NCI-H1105 treated with DMSO at 0.1 percent for 48 hours (cell line): ENCODE results near the gene ATP1B1.

Source experiments
- DNase-seq: peaks from one replicate; lab custom pipeline; 2025; lab: John Stamatoyannopoulos, UW

ATP1B1 gene

DNA sequence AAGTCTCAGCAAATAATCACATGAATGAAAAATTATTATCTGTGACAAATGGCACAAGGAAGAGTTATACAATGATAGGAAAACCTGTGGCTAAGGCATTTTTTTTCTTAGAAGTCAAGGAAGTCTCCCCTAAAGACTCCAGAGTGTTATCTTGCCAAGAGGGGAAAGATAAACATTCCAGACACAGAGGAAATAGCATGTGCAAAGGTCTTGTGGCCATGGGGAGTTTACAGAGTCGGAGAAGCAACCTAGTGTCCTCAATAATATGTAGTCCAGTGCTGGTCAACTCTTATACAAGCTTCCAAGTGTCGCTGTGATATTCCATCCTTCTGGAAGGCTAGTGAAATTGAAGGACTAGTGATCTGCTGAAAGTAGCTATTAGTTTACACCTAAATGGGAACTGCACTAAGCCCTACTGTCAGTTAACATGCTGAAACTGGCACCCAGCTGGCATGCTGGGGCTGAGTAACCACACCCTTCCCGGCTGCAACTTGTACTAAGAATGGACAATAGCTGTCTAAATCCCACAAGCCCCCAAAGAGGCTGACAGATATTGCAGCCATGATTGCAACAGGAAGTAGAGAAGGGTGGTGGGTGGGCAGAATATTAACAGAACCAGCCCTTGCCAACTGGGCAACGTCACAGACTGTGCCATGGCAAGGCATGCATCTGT, 11.5 kb upstream of the ATP1B1 start:
- DNase-seq, result no peak

DNA sequence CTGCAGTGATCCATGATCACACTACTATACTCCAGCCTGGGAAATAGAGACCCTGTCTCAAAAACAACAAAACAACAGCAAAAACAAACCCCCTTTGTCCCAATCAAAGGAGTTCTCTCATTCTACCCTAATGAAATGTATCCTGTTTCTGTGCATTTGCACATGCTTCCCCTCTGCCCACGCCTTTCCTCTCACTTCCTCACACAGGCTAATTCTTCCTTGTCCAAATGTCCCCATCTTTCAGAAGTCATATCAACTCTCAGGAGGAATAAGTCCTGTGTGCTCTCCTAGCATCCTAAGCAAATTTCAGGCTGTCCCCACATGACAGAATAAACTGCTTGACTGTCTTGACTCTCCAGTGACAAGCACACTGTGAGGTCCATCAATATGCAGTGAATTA, 8.1 kb upstream of the ATP1B1 start:
- no peak for DNase-seq

DNA sequence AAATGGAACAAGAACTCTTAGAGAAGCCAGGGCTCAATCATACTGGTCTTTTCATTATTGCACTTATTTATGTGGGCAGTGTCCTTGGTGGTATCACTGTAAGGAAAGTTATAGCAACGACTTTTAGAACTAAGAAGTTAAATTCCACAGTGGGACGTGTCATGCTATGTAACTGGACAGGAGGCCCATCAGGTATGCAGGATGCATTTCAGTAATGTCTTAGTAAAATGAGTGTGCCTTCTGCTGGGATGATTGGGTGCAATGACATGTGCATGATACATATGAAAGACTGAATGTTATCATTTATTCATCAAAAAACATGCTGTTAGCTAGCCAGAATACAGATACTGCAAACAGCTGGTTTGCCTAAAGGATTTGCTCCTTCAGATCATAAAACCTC, 6.9 kb upstream of the ATP1B1 start:
- DNase-seq, result no peak

DNA sequence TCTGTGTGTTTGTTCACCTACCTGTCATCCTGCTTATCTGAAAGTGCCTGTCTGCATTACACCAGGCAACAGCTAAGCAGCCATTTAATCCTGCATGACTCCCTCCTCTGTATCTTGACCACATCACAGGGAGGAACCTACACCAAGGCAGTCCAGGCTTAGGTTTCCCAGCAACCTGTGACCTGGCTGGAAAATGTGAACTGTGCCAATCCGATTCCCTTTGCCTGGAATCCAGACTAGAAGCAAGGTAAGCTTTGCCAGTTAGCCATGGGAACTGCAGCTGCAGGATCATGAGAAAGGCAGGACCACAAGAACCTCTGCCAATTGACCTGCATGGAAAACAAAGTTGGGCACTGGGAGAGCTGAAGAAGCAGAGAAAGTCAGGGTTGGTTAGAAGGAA, 6.3 kb upstream of the ATP1B1 start:
- DNase-seq, result no peak

DNA sequence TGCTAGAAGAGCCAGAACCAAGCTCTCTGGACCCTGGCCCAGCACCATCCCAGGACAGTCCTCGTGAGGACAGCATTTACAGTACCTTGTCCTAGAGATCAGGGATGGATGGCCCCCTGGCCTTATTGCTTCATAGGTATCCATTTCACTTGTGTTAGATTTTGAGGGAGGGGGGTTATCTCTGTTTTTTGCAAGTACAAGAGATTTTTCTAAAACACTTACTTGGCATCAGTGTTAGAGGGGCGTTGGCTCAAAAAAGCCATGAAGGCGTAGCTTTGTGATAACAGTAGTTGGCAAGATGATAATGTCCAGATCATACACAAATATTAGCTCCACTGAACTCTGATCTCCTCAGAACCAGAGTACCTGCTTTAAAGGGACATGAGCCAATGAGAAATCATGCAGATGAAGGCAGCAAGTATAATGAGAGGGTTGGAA, 5.8 kb upstream of the ATP1B1 start:
- no peak for DNase-seq

DNA sequence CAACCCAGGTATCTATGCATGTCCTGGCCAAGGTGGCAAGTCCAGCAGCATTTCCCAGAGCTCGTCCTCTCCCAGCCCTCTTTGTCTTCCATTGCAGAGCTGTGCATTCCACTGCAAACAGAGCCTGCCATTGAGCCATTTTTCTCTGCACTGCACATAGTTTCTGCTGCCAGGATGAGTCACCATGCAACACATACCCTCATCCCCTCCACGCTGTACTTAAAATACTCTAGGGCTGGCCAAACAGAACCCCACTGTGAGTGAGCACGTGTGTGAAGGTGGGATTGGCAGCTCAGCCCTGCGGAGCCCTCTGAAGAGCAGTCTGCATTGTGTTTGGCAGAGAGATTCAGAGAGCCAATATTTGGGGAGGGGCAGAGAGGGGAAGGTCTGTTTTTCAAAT, 3.9 kb upstream of the ATP1B1 start:
- no peak for DNase-seq

DNA sequence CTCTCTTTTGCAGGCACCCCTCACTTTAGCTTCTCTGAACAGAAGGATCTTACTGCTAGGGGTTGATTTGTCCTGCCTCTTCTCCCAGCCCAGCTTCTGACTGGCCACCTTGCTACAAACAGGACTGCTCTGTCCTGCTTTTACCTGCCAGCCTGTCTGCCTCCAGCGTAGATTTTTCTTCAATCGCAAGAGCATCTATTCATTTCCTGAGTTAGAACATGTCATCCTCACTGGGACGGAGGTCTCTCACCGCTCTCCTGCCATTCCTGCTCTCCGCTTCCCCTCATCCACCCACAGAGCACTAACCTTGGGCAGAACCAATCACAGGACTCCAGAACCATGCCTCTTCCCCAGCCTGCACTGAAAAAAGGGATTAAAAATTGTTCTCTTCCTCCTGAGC, 3.5 kb upstream of the ATP1B1 start:
- DNase-seq, result no peak

DNA sequence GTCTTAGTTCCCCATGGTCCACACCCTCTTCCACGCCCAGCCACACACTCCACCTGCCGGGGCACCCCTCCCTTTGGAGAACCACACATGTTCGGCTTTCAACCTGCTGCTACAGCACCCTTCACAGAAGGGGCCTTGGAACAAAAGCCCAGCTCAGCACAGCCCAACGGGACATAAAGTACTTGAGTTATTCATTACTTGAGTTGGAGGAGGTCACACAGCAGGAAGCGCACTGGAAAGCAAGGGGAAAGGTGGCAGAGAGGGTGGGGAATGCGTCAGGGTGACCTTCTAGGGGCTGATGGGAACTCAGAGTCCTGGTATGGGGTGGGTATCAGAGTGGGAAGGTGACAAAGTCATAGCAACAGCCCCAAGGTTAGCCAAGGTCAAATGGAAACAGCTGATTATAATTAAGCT, 3.0 kb upstream of the ATP1B1 start:
- no peak for DNase-seq

DNA sequence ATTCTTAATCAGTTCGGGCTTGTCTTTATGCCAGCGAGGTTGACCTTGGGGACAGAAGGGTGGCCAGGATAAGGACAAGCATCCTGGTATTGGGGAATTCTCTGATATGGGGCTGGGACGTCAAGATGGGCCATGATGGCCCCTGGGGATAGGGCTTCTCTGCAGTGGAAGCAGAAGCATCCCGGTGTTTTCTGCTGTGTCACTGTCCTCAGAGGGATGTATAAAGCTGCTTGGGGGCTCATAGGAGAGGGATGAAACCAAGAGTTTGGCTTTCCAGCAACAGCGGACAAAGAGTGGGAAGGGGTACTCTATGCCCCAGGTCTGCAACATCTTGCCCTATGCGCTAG, 1.4 kb upstream of the ATP1B1 start:
- DNase-seq, result no peak

DNA sequence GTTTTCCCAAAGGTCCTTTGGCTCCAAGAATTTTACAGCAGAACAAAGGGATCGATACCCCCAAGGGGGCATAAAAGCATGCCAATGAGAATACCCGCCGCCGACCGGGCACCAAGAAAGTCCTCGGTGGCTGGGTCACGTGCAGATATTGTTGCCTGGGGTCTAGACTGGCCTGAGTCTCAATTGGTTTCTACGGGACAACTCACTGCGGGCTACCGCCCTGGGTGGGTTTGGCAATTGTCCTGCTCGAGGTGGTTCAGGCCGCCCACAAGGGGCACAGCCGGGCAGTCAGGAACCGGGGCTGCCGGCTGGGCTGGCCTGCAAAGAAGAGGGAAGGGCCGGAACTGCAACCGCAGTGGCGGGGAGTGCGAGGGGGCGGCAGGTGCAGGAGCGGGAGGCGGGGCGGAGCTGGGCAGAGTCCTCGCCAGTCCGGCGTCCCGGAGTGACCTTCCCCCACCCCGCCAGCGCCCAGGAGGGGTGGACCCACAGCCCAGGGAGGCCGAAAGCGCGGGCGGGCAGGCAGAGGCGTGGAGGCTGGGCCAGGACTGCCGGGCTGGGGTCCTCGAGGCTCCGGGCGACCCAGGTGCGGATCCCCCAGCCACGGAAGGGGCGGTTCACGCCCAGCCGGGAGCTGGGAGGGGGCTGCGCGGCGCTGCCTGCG, 926 bp upstream of the ATP1B1 start:
- peak; percentile 87 for DNase-seq

DNA sequence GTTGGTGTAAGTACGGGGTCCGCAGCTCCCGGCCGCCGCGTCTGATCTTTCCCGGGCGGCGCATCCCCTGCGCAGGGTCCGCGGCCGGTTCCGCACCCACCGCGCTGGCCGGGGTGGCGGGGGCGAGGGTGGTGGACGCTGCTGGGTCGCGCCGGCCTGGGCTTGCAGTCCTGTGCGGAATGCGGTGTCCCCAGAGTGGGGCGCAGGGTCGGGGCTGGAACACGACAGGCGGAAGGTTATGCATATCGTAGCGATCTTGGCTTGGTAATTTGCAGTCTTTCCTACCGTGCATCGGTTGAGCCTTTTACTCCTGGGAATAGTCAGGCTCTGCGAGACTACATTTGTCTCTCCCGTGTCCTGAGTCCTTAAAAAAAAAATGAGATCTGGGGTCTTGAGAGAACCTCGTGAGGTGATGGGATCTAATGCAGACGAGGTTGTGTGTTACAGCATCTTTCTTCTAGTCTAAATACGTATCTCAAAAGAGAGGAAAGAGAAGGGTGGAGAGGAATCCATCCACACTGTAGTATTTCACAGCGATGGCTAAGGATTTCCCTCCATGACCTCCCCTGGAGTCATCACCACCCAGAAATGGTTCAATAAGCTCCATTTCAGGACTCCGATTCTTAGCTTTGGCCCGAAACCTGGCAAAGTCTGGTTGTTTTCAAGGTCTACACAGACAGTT, 572 bp downstream of the ATP1B1 start:
- DNase-seq, result peak; percentile 39

DNA sequence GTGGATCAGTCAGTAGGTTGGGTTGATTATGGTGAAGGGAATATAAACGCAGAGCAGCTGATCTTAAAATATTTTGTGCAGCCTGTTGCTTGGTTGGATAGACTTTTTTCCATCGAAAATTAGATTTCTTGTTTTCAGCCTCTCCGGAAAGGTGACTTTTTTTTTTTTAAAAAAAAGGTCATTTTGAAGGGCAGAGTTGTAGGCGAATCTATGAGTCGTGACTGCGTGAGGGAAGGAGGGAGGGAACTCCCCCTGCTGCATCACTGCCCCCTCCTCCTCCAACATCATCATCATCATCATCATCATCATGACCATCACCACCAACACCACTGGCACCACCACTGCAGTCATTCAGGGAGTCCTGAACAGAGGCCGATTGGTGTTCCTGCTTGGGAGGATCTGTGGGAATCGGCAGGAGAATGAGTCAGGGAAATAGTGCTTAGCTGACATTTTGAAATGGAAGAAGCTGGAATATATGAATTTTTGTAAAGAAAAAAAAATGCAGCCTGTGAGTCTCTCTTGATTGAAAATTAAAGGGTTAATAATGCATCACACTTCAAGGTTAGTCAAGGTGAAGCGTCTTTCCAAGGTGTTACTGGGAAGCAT, 1.2 kb downstream of the ATP1B1 start:
- no peak for DNase-seq

DNA sequence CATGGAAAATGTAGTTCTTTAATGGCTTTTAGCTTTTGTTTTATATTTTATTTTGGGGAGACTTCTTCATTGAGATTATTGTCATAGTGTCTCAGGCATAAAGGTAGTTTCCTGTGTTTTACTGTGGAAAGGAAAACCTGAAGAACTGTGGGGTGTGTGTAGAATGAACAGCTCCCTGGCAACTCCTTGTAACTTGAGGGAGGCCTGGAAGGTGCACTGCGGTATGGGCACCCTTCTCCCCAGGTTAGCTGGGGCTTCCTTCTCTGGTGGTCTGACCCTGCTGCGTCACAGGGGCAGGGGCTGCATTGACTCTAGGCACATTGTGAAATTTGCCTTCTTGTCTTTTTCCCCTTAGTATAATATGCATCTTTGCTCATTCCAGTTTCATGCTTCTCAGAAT, 1.7 kb downstream of the ATP1B1 start:
- no peak for DNase-seq

DNA sequence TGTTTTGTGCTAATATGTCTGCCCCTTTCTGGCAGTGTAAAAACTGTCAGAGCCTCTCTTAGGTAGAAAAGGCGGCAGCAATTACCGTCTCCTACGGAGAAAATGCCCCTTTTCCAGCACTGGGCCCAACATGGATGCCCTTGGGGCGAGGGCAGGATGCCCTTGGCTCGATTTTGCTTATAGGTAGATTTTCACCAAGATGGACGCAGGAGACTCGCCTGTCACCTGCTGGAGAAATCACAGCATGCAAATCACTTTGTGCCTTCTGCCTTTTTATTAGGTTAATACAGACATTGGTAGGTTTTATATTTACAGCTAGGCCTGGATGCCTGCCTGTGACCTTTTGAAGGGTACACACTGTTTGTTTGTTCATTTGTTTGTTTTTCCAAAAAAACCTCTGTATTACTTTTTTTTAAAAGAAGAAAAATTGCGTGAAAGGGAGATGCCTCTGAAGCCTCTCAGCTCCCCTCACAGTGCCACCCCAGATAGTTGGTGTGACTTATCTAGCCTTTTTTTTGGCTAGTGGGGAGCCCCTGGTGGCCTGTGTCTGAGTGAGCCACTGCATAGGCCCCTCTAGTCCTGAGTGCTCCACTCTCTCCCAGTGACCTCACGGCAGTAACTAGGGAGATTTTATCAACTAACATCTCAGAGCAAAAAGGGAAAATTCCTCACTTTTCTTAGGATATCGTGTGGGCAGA, 2.5 kb downstream of the ATP1B1 start:
- DNase-seq, result no peak

DNA sequence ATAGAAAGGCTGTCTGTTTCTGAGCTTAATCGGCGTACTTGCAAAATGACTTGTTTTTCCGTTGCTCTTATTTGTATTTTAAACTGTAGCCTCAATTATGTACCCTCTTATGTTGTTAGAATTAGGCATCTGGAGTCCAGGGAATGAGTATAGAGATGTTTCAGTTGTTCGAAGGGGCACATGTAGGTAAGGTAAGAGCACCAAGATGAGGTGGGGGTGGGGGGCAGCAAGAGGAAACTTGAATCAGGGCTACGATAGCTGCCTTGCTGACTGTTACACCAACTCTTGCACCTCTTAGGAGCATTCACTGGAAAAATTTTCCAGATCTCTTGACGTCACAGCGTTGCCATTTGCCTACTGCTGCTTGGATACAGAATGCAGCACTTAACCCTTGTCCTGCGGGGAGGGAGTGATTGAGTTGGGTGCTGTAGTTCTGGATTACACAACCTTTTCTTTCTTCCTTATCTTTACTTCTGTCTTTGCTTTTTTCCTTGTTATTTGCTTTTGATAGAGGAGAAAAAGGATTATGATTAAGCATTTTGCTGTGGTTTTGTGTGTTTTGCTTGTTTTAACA, 3.2 kb downstream of the ATP1B1 start:
- DNase-seq, result no peak

DNA sequence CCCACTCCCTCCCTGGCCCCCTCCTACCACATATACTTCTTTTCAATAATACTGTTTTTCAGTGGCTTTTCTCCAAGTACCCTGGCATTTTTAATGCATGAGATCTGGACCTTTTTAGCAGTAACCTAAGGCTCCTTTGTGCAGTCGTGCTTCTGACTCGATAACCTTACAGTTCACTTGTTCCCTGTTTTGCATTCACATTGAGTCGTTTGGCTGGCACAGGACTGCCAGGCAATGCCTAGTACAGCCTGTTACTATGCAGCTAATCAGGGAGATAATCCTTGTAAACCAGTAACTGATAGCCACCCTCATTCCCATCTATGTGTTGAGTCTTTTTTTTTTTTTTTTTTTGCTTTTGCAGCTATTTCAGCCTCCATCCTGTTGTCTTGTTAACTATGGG, 3.7 kb downstream of the ATP1B1 start:
- DNase-seq, result no peak

DNA sequence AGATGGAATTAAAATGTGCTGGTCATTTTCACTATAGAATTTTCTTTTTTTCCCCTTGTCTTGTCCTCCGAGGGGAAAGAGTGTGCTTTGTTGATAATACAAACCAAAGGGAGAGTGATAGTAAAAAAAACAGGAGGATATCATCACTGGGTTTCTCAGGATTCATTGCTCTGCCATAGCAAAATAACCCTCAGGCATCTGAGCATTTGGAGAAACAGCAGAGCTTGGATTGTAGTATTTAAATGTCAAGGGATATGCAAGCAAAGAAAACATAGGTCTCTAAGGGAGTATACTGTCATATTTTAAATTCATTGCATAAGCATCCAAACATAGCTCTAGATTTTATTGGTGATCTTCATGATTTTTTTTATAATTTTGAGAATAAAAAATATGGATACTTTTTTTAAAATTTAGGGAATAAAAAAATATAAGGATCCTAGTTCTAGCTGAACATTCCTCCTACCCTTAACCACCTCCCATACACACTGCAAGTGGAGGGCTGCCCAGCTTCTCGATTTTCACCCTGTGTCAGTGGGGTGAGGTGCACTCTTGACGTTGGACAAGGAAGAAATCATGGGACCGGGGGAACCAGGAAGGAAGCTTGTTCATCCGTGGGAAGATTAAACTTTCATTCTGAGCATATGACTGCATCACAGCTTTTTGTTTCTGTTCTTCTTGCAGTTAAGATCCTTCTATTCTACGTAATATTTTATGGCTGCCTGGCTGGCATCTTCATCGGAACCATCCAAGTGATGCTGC, 4.4 kb downstream of the ATP1B1 start:
- no peak for DNase-seq

DNA sequence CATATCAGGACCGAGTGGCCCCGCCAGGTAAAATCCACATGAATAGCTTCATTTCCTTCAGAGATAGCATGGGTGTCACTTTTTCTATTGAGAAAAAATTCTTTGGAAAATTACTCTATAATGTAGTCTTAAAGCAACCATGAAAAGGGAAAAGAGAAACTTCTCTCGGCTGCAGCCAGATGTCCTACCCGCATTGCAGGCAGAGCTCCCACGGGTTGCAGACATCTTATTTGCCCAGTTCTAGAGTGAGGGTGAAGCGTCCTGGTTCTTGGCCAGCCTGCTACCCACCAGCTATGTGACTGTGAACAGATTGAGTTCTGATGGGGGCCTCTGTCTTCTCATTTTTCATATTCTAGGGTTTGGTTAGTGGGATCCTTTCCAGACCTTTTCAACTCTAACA, 5.0 kb downstream of the ATP1B1 start:
- no peak for DNase-seq

DNA sequence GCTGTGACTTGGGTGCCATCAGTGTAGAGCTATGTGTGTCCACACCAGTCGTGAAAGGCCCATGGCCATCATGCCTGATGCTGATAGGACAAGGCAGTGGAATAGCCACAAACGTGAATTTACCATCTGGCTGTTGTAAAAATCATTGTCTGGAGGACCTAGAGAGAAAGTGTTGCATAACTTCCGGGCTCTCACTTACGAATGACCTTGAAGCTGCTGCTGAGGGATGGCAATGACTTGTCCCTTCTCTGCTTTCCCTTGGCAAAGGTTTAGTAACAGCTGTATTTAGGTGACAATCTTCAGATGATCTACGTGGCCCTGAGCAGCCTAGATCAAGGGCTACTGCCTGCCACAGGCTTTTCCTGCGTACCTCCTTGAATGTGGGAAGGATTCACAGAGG, 5.8 kb downstream of the ATP1B1 start:
- no peak for DNase-seq

DNA sequence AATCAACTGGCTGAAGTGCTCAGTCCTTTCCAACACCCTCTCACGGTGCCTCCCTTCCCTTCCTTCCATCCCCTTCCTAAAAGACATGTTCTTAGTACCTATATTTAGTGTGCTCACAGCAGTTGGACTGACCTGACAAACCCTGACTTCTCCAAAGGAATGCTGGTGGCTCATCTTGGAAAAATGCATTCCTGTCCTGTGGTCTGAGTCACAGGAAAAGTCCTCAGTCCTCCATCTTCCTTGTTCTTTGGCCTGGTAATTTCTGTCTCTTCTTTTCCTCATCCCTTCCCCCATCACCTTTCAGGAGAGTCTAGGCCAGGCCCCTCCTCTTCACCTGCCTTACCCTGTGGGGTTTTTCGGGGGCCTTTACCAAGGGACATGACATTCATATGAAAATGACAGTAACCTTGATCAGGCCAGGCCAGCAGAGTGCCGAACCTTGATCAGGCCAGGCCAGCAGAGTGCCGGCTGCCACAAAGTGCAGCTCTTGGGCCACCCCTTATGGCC, 7.2 kb downstream of the ATP1B1 start:
- DNase-seq, result no peak

DNA sequence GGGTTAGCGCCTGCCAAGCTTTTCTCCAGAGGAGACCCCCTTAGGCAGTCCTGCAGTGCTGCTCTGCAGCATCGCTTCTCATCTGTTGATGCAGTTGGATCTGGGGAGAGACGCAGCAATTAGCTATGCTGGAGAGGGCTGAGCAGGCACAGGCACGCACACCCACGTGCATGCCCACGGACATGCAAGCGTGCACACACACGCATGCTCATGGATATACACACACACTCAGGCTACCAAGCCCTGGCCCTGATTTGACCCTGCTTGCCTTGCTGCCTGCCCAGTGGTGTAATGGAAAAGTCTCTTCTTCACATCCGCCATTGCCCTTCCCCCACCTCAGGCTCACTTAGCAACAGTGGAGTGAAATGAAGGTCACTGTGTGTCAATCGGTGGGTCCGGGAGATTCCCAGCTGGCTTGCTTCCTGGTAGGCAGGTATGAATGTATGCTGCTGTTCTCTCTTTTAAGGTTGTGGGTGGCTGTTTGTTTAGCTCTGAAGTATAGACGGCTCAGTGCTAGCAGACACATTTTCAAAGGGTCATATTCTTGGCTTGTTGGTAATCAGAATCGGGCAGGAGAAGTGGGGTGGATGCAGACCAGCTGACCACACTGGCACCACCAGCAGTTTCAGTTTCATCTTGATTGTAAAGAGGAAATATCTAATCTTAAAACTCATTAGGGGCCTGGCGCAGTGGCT, 9.5 kb downstream of the ATP1B1 start:
- no peak for DNase-seq
